NOMO-1 treated with dmso at 0.1 percent for 144 hours (cell line): ENCODE data around the gene CD79B.

Experiments
- DNase-seq: peaks from one replicate; lab custom pipeline; 2025; ENCODE audit not compliant: unreplicated experiment; lab: John Stamatoyannopoulos, UW

Gene CD79B

DNA sequence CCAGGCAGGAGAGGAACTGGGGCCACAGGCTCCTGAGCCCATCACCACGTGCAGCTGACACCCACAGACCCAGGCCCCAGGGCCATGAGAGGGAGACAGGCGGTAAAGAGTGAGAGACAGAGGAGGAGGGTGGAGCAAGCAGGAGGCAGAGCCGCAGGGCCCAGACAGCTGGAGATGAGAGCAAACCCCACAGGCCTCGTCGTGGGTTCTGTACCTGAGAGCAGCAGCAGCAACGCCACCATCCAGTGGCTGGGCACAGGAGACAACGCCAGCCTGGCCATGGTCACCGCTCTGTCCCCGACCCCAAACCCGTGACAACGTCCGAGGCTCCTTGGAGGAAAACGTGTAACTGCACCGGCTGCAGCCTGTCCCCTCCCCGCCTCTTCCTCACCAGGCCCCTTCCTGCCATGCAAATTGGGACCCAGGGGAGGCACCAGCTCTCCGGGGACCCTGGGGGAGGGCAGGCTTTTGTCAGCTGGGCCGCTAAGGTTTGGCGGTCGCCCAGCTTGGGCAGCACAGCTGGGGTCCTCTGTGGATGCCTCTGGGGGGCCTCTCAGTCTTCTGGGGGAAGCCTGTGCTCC lies at the start of gene CD79B:
Gene CD79B (minus strand): TSS at position 351 of the 581 bp plus-strand sequence. CDS start 70 bp downstream, at position 281.
- no peak for DNase-seq

DNA sequence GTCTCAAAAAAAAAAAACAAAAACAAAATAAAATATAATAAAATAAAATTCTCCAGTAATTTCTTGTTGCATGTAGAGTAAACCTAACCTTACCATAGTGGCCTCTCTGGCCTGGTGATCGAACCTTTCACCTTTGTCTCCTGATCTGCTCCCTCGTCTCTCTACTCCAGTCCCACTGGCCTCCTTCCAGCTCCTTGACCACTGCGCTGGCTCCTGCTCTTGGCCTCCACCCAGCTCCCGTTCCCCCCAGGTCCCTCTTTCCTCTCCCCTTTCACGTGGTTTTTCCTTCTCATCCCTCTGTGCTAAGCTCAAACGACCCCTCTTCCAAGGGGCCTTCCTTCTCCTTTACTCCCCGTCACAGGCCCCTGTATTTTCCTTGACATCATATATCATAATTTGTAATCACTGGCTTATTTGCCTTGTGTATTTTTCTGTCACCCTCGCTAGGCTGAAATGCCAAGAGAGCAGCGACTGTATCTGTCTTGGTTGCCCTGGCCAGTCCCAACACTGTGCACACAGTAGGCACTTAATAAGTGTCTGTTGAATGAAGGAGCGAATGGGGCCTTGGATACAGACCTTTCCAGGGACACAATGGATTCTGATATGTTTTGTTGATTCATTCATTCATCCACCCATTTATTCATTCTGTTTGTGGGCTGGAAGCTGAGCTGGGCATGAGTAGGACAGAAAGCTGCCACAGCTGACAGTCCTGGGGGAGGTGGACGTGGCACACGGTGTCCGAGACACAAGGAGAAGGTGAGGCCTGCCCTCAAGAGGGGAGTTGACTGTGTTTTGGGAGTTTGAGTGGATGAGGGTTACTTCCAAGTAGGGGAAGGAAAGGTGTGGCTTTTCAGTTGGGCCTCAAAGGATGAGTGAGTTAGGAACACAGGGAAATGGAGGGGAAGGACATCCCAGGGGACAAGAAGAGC lies 46.4 kb upstream of the CD79B start:
- no peak for DNase-seq

DNA sequence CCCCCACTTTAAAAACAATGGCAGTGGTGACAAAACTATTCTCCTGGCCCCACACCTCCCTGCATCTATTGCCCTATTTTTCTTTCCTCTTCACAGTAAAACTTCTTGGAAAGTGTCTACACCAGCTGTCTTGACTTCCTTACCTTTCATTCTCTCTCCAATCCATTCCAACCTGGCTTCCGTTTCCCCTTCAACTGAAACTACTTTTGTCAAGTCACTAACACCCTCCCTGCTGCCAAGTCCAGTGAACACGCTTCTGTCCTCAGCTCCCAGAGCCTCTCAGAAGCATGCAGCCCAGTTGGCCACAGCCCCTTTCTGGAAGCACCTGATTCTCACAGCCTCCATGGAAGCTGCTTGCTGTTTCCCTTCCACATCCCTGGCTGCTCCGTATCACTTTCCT lies 44.6 kb upstream of the CD79B start:
- no peak for DNase-seq

DNA sequence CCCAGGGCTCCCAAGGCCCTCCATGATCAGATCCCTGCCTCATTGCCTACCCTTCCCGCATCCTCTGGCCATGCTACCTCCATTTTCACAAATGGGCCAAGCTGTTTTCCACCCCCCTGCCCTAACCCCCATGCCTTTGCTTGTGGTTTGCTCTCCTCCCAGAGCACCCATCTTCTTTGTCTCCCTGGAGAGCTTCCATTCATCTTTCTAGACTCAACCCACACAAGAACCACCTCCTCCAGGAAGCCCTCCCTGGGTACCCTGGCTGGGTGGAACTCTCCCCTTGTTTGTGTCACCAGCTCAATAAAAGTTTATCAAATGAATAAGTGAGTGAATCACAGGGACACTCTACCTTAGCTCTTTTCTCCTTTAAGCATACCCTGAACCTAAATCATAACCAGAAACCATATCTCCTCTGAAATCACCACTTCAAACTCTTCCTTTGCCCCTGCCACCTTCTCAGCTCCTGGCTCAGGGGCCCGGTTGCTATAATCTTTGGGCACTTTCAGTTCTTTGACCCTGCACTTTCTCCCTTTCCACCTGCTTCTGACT lies 43.5 kb upstream of the CD79B start:
- DNase-seq = no peak

DNA sequence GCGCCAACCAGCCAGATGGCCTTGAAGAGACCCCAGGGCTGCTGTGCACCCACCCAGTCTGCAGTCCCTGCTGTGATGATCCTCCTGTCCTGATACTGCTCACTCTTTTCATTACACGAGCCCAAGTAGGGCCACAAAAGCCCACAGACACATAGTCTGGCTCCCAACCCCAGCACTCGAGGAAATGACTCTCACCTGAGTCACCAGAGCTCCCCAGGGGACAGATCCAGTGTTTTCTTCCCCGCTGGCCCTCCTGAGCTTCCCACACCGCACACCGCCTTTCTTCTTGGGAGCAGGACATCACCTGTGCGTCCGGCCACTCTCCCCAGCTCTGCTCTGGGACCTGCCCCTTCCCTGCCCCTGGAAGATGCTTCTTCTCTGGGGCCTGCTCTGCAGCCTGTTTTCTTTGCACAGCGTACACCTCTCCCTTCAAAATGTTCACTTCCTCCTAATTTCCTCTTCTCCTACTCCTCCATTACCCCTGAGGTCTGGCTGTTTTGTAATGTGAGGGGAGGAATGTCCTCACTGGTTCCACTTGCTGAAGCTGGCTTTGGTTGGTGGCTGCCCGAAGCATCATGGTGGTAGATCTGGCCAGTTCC lies 42.6 kb upstream of the CD79B start:
- no peak for DNase-seq

DNA sequence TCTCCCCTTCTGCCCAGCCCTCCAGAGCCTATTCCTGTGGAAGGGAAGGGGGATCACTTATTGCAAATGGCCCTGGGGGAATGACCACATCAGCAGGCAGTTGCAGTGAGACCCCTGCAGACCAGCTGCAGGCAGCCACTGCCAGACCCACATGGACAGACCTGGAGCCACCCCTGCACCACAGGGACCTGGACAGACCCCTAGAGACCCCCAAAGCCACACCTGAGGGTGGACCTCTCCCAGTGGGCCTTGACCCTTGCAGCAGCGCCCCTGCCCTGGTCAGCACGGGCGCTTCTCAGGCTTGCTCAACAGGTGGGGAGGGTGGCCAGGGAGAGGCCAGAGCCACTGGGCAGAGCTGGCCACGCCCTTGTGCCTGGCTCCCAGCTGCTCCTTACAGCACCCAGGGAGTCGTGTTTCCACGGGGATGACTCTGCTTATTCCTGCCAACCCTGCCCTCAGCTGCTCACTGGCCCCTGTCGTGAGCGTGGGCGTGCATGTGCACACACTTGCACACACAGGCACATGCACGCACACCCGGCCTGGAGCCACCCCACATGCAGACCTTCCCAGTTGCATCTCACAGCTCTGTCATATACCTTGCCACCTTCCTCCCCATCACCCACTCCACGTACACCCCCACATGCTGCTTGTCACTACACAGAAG lies 41.9 kb upstream of the CD79B start:
- DNase-seq = no peak

DNA sequence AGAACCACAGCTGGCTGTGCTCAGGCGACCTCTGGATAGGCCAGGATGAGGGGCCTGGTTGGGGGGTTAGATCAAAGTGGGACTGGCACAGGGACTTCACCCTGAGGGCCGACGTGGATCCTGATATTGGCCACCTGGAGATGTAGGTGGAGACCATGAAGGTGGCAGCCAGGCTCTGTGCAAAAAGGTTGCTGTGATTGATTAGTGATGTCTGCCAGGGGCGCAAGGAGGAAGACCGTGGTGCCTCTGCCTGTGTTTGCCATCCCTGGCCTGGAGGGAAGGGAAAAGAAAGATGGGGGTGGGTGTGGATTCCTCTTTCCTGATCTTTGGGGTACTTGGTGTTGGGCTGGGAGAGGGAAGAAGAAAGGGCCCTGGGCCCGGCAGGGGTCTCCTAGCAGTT lies 41.1 kb upstream of the CD79B start:
- no peak for DNase-seq

DNA sequence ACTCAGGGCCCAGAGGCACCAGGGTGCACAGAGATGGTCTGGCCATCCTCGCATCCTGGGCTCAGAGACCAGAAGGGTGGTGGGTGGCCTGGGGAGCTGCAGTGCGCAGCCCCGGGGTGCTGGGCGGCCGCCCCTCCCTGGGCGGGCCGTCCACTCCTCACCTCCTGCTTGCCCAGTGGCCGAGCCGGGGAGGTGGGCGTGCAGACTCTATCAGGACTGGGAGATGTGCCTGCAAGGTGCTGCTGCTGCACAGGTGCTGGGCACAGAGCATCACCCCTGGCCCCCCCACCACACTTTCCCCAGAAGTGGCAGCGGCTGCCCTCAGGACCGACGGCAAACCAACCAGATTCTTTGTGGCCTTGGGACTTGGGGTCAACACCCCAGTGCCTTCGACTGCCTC lies 40.7 kb upstream of the CD79B start, which contains the start of gene SCN4A:
Gene SCN4A (minus strand): TSS at position 123 of the 400 bp plus-strand sequence. CDS start 77 bp downstream, at position 46.
- DNase-seq = no peak

DNA sequence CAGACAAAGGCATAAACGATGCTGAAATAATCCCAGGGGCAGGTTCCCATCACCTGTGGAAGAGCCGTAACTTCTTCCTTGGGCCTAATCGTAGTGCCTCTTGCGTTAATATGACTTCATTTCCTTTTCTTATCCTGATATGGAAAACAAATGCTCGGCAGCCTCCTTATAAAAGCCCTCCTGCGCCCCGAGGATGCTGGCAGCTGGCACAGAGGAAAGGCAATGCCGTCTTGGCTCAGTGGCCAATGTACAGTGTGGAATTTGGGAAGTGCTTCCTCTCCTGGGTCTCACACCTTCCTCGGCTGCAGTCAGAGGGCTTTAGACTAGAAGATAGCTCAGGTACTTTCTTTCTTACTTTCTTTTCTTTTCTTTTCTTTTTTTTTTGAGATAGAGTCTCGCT lies 37.1 kb upstream of the CD79B start:
- no peak for DNase-seq

DNA sequence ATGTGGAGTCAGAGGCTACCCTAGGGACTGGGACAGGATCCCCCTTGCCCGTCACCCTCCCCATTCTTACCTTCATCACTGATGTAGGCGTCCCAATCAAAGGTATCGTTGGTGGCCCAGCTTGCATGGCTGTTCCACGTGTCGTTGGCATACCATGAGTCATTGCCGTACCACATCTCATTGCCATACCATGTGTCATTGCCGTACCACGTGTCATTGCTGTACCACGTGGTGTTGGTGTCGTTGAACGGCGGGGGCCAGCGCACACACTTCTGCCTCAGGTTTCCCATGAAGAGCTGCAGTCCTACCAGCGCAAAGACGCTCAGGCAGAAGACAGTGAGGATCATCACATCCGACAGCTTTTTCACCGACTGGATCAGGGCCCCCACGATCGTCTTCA lies 35.8 kb upstream of the CD79B start:
- DNase-seq = no peak

DNA sequence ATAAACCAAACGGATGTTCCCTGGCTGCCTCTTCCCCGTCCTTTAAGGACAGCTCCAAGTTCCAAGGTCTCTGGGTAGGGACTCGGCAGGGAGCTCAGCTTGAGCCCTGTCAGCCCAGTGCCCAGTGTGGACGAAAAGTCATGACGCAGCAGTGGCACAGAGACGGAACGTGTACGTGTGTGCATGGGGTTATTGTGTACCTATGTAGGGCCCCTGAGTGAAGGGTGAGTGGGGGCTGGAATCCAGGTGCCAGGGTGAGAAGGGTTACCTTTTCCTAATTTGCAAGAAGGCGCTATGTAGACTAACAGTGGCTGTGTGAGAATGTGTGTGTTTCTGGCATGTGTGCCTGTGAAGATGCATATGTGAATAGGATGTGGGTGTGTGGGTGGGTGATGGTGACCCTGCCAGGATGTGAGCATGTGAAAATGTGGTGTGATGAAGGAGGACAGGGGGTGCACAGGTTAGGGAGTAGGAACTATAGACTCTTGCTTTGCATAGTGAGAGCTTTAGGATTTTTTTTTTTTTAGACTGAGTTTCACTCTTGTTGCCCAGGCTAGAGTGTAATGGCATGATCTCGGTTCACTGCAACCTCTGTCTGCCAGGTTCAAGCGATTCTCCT lies 34.6 kb upstream of the CD79B start:
- DNase-seq = no peak

DNA sequence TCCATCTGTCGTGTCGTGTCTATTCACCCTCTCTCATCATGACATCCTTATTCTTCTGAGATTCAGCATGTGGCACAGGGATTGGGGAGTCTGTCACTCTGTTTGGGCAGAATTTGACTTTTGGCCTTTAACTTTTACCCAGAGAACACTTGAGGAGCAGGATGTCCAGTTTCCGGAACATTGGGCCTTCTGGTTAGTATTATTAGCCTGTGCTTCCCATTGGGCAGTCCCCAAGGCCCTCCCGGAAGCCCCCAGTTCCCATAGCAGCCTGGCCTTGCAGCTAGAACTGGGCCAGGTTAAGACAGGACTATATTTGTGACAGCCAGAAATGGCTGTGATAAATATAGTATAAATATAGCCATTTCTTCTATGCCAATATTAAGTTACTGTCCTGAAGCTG lies 31.0 kb upstream of the CD79B start:
- no peak for DNase-seq

DNA sequence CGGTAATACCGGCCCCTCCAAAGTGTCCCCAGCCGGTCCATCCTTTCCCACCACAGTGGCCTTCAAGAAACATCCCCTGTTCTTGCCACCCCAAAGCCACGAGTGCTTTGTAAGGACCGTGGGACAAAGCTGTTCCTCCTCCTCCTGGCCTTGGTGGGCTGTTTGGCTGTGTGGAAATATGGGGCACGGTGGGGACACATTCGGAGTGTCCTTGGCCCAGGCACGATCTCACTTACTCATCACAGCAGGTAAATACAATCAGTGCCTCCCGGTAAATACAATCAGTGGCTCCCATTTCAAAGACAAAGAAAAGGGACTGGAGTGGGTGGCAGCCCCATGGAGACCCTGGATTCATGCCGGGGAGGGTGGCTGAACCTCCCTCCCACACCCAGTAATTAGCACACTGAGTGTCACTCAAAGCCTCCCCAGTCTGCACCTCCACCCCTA lies 30.2 kb upstream of the CD79B start:
- DNase-seq = no peak

DNA sequence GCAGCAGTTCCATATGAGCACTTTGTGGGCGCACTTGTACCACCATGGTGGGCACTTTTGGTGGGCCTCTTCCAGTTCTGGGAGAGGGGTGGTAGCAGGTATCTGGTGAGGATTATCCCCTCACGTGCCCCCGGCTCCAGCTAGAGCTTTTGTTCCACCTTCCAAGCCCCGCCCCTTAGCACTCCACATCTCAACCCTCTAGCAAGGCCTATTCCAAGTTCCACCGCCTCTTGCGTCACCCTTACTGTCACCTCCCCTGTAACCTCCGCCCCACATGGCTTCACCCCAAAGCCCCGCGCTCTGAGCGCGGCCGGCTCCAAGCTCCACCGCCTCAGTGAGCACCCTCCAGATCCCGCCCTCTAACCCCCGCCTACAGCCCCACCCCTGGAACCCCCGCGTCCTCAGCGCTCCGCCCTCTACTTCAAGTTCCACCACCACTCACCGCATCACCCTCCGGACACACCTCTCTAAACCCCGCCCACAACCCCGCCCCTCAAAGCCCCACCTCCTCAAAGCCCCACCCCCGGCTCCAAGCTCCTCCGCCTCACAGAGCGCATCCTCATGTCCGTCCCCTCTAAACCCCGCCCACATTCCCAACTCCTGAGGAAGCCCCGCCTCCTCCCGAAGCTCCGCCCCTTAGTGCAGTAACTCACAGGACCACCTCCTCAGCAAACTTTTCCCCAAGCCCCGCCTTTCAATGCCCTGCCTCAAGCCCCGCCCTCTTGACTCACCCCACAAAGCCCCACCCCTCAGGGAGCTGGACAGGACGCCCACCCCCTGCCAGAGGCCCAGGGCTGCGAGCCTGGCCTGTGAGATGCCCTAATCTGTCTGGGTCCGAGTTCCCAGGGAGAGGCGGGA lies 29.5 kb upstream of the CD79B start:
- DNase-seq = peak; percentile 20

DNA sequence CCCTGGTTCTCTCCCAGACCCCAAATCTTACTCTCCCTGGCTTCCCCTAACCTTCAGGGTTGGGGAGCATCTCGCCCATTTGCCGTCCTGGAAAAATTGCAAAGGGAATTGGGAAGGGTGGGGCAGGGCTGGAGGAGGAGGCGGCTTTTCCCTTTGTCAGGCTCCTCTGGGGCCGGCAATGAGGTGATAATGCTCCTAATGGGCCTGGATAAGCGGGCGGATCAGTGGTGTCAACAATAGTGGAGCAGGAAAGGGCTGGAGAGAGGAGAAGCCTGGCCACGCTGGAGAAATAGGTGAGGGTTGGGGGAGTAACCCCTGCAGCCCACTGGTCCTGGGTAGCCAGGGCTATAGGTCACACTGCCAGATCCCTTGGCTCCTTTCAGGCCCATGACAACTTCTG lies 28.3 kb upstream of the CD79B start:
- DNase-seq = no peak

DNA sequence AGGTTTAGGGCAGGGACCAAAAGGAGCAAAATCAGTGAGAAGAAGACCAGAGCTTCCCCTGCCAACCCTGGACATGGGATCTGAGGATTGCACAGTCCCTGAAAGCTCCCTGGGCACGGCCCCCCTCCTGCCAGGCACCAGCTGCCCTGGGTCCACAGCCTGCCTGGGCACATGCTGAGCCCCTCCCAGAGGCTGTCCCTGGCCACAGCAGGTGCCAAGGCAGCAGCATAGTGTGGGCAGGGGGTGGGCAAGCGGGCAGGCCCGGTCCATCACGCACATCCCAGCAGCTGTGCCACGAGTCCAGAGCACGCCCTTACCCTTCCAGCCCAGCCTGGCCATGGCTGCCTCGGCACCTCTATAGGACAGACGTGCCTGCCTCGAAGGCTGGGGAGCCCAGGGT lies 27.9 kb upstream of the CD79B start:
- DNase-seq = no peak

DNA sequence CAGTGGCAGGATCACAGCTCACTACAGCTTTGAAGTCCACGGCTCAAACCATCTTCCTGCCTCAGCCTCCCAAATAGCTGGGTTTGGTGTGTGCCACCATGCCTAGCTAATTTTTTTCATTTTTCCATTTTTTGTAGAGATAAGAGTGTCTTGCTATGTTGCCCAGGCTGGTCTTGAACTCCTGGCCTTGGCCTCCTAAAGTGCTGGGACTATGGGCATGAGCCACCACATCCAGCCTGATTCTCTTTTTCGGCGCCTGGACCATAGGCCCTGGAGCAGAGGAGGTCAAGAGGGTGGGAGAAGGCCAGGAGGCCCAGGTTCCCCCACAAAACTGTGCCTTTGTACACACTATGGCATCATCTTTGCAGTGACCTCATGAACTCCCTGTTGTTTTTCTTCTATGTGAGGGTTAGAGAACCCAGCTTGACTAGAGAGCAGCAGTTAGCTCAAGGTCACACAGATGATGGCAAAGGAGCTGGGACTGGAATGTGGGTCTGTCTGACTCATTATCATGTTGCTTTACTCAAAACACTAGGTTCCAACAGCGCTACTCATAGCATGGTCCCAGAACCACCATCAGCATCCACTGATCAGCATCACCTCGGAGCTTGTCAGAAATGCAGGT lies 24.3 kb upstream of the CD79B start:
- no peak for DNase-seq

DNA sequence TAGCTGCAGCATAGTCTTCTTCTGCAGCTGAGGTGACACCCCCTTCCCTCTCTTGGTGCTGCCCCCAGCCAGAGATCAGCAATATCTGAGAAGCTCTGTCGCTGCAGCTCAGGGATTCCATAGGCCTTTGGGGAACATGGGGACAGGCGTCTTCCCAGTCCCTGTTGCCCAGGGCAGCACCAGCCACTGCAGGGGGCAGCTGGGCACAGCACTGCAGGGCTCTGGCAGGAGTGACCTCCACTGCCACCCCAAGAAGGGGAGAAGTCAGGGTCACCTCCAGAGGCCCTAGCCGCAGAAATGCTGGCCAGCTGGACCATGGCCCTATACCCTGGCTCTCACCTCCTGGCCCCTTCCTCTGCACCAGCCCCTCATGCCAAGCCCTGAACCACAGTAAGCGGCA lies 23.7 kb upstream of the CD79B start:
- no peak for DNase-seq

DNA sequence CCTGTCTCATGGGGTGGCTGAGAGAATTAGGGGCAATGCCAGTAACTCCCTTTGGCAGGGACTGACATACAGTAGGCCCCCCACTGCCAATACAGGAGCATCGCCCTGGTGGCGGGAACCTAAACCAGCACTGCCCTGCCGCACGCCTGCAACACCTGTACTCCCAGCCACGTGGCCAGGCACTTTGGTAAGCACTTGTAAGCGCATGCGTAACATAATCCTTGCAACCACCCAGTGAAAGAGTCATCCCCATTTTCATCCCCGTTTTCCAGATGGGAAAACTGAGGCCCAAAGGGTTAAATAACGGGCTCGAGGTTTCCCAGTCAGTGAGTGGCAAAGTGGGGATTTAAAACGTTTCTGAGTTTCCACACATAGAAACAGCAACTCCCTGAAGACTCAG lies 23.1 kb upstream of the CD79B start:
- DNase-seq = no peak
